Fibroblast of the conjunctiva (primary cell): ENCODE measurements around the gene L3MBTL3.

ENCODE experiments used
- DNase-seq: peaks from one replicate; pipeline ENCODE4 v3.0.0-alpha.2; 2010; ENCODE audit warnings: low read depth

Gene L3MBTL3

GRCh38 chr6:130183271-130184222 is 165.2 kb downstream of the L3MBTL3 start:
- DNase-seq: no peak

- no peak for DNase-seq
Observed at GRCh38 chr6:130185658-130186057, 167.3 kb downstream of the L3MBTL3 start.

GRCh38 chr6:130187335-130188206 is 169.2 kb downstream of the L3MBTL3 start:
- no peak for DNase-seq

- DNase-seq: no peak
Observed at GRCh38 chr6:130188207-130188899, 170.0 kb downstream of the L3MBTL3 start.

- DNase-seq: no peak
Observed at GRCh38 chr6:130189531-130190397, 171.4 kb downstream of the L3MBTL3 start.
